ENCODE results near the gene UMPS.
"Not testable (repeated sequence)": the region's sequence is repeated elsewhere in the genome, so short reads cannot be mapped to it uniquely, and the experiment has no call there.

Gene UMPS

DNA sequence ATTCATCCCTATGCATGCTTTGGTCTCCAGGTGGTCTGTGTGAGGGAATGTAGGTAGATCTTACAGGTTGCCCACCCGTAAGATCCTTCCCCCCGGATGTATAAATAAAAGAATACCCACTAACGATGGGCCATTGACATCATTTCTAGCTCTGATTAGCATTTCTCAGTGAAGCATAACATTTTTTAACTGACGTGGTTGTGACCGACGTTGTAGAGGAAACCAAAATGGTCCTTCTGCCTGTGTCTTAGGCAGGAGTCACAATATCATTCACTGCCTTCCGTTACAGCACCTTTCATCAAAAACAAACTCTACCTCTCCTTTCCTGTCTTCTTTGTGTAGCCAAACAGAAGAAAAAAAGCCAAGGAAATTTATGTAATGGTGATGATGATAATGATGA is 27.3 kb upstream of the UMPS start:
- no peak for DNase-seq (ENCODE audit: low read depth)
- H3K4me3 ChIP-seq (ENCODE audit: low read depth, low read length): no peak overlapping the region
- TF ChIP-seq, protein P1, sequence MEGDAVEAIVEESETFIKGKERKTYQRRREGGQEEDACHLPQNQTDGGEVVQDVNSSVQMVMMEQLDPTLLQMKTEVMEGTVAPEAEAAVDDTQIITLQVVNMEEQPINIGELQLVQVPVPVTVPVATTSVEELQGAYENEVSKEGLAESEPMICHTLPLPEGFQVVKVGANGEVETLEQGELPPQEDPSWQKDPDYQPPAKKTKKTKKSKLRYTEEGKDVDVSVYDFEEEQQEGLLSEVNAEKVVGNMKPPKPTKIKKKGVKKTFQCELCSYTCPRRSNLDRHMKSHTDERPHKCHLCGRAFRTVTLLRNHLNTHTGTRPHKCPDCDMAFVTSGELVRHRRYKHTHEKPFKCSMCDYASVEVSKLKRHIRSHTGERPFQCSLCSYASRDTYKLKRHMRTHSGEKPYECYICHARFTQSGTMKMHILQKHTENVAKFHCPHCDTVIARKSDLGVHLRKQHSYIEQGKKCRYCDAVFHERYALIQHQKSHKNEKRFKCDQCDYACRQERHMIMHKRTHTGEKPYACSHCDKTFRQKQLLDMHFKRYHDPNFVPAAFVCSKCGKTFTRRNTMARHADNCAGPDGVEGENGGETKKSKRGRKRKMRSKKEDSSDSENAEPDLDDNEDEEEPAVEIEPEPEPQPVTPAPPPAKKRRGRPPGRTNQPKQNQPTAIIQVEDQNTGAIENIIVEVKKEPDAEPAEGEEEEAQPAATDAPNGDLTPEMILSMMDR (IDR thresholded peaks at IDR 0.05; ENCODE audit: low read depth, low read length, missing control alignments): no peak

DNA sequence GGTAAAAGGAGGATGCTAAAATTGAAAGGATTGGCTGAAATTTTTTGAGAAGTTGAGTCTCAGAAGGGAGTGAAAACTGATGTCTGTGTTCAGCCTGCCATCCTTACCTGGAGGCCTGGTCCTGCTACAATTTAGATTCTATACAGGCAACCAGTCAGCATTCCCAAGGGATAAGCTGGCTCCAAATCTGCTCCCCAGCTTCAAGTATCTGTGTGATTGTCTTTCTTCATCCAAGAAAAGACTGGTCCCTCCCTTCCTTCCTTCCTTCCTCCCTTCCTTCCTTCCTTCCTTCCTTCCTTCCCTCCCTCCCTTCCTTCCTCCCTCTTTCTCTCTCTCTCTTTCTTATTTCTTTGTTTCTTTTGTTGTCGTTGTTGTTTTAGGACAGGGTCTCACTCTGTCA is 24.7 kb upstream of the UMPS start:
- no peak for DNase-seq (ENCODE audit: low read depth)
- TF ChIP-seq, protein P1 (IDR thresholded peaks at IDR 0.05; ENCODE audit: low read depth, low read length, missing control alignments): no peak

DNA sequence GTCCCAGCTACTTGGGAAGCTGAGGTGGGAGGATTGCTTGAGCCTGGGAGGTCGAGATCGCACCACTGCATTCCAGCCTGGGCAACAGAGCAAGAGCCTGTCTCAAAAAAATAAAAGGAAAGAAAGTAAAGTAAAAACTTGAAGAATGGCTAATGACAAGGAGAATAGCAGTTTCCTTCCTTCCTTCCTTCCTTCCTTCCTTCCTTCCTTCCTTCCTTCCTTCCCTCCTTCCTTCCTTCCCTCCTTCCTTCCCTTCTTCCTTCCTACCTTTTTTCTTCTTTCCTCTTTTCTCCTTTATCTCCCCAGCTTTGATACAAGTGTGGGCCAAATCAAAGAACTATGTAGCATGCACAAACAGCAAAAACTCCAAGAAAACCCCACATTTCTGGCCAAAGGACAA is 23.0 kb upstream of the UMPS start:
- not testable (repeated sequence) for H3K4me3 ChIP-seq (ENCODE audit: low read depth, low read length)

More for the DNA sequence above, 24.7 kb upstream of the UMPS start:
- H3K4me3 ChIP-seq (ENCODE audit: low read depth, low read length): no peak overlapping the region

DNA sequence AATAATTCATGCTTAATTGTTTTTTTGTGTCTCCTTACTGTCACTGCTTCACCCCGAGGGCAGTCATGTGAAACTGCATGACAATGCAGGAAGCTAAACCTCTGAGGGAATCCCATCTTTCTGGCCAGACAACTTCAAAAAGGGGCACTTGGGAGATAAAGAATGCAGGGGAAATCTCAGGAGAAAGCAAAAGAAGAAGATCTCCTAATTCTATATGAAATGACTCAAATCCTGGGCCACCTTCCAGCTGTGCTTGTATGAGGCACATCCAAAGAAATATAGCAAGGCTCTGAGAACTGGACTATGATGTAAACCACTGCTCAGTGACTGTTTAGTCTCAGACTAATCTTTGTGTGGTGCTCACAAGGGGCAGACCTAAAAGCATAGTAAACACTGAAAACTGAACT is 22.6 kb upstream of the UMPS start:
- DNase-seq (ENCODE audit: low read depth): no peak
- TF ChIP-seq, protein P1 (IDR thresholded peaks at IDR 0.05; ENCODE audit: low read depth, low read length, missing control alignments): no peak
- H3K4me3 ChIP-seq (ENCODE audit: low read depth, low read length): no peak overlapping the region

More for the DNA sequence above, 23.0 kb upstream of the UMPS start:
- not testable (repeated sequence) for DNase-seq (ENCODE audit: low read depth)

DNA sequence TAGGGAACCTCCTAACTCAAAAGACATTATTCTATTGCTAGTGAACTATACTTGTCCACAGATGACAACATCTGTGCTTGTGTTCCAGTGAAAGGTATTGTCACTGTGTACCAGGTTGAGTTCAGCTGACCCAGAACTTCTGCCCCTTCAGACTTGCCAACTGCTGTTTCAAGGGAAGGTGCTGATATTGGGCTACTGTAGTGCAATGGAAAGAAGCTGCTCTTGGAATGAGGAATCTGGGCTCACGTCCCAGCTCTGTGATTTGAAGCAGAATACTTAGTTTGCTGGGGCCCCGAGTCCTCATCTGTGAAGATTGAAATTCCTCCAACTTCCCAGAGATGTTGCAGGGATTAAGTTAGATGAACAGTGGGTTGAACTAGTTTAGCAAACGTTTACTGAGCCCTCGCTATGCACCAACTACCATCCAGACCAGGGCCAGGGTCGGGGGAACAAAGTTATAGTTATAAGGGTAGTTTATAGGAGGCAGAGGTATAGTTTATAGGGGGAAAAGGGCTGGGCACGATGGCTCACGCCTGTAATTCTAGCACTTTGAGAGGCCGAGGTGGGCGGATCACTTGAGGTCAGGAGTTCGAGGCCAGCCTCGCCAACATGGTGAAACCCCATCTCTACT is 15.9 kb upstream of the UMPS start:
- DNase-seq (ENCODE audit: low read depth): no peak
- no peak overlapping the region for H3K4me3 ChIP-seq (ENCODE audit: low read depth, low read length)
- TF ChIP-seq, protein P1 (IDR thresholded peaks at IDR 0.05; ENCODE audit: low read depth, low read length, missing control alignments): no peak

DNA sequence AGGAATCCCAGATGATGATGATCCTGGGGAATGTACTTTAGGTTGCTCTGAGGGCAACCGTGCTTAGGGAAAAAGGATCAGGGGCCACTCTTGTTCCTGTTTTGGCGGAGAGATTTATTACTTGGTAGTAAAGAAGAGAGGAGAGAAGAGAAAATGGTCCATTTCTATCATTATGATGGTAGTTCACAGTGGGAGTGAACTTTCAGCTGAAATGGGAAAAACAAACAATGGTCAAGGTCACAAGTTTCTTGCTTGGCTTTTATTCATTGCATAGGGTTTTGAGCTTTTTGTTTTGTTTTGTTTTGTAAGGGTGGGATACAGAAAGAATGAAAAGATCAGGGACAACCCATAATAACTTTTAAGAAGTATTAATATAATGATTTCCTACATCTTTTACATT is 7.7 kb upstream of the UMPS start:
- TF ChIP-seq, protein P1 (IDR thresholded peaks at IDR 0.05; ENCODE audit: low read depth, low read length, missing control alignments): no peak
- no peak for DNase-seq (ENCODE audit: low read depth)
- H3K4me3 ChIP-seq (ENCODE audit: low read depth, low read length): no peak overlapping the region

DNA sequence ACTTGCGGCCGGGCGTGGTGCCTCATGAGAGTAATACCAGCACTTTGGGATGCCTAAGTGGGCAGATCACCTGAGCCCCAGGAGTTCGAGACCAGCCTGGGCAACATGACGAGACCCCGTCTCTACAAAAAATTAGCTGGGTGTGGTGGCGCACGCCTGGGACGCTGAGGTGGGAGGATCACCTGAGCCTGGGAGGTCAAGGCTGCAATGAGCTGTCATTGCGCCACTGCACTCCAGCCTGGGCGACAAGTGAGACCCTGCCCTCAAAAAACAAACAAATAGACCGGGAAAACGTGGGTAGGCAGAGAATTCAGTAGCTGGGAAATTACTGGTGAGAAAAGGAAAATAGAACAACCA is 667 bp downstream of the UMPS start:
- DNase-seq (ENCODE audit: low read depth): no peak
- peak overlapping the region; percentile 94 for H3K4me3 ChIP-seq (ENCODE audit: low read depth, low read length)
- TF ChIP-seq, protein P1 (IDR thresholded peaks at IDR 0.05; ENCODE audit: low read depth, low read length, missing control alignments): no peak
